Measurements from ENCODE around the gene ESRP2. TPM values are rescaled to one million over a fixed set of nuclear protein-coding genes. Genes with fewer than 3 reads are reported as not detected.

The ESRP2 gene
- total RNA-seq, 4 donors from 2014 or later, result 61.3 to 87.5 (median 77.2) TPM

DNA sequence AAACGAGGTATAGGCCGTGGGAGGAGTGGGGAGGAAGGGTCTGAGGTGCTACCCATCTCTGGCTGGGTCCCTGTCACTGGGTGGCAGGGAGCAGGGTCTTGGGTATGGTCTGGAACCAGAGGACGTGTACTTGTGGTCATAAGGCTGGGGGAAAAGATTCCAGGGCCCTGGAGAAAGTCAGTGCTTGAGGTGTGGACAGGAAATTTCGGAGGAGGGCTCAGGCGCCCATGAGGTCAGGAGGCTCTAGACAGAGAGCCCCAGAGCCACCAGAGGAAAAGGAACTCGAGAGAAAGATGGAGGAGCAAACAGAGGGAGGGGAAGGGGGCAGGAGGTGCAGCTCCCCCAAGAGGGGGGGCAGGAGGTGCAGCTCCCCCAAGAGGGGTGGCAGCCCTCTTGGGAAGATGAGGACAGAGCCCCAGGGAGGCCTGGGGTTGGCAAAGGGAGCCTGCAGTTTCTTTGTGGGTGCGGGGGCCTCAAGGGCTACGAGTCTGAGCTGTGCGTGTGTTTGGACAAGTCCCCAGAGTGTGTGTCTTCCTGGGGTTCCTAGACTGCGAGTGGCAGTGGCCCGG lies 27.7 kb upstream of the ESRP2 start:
- WGBS, 2 donors (ENCODE audit: low coverage in 1 of 2), result 35 to 78% methylated on average over 5 to 11 of the region's 11 CpGs
- peaks cover 13 to 51% (median 33%) of the 10 kb centered on the region in 4 donors for H3K4me1 ChIP-seq
- in situ Hi-C loops (cut with MboI; ENCODE audit: low pct_ligation_motif_present in 1 of 4, low pct_unique_long_range_greater_than_20kb in 1 of 4, low sequenced_read_pairs in 3 of 4), result no loop called here

DNA sequence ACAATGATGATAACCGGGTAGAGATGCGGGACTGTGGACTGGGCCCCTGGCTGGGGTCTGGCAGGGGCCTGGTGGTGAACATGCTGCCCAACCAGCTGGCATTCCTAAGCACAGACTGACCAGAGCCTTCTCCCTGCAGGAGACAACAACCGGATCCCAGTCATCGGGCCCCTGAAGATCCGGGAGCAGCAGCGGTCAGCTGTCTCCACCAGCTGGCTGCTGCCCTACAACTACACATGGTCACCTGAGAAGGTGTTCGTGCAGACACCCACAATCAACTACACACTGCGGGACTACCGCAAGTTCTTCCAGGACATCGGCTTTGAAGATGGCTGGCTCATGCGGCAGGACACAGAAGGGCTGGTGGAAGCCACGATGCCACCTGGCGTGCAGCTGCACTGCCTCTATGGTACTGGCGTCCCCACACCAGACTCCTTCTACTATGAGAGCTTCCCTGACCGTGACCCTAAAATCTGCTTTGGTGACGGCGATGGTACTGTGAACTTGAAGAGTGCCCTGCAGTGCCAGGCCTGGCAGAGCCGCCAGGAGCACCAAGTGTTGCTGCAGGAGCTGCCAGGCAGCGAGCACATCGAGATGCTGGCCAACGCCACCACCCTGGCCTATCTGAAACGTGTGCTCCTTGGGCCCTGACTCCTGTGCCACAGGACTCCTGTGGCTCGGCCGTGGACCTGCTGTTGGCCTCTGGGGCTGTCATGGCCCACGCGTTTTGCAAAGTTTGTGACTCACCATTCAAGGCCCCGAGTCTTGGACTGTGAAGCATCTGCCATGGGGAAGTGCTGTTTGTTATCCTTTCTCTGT lies 23.3 kb upstream of the ESRP2 start:
- Histone ChIP-seq H3K4me3 (no peak overlapping the region), H3K27me3 (no peaks in the 10 kb centered on the region), H3K4me1 (peaks cover 9 to 38% (median 25%) of the 10 kb centered on the region in 4 donors), H3K27ac (peak overlapping the region; percentile 84 to 88 (median 88)), H3K9me3 (no peaks in the 10 kb centered on the region), H3K36me3 (peaks cover 0 to 23% (median 5%) of the 10 kb centered on the region in 4 donors)
- DNase-seq, result no peak
- TF ChIP-seq CTCF (IDR thresholded peaks at IDR 0.05), result no peak
- no peak for TF ChIP-seq EP300 (IDR thresholded peaks at IDR 0.05; ENCODE audit: low read depth)
- TF ChIP-seq POLR2A (IDR thresholded peaks at IDR 0.05), result no peak
- TF ChIP-seq POLR2AphosphoS5 (IDR thresholded peaks at IDR 0.05), result no peak
- in situ Hi-C loops (cut with MboI; ENCODE audit: low pct_ligation_motif_present in 1 of 4, low pct_unique_long_range_greater_than_20kb in 1 of 4, low sequenced_read_pairs in 3 of 4) (loop anchor here in 3 of 4 donors (5.0 to 10.0 kb wide), 2 partner anchors 66 to 73 kb away; no protein-coding TSS in a partner anchor), intact Hi-C loops (cut with DNase I; ENCODE audit: low total_unique reads) (no loop called here)
- WGBS, 2 donors (ENCODE audit: low coverage in 1 of 2), result 92 to 95% methylated on average over 2 to 21 of the region's 27 CpGs

More for the DNA sequence above, 27.7 kb upstream of the ESRP2 start:
- Histone ChIP-seq H3K9me3 (no peaks in the 10 kb centered on the region), H3K36me3 (peaks cover 0 to 12% (median 0%) of the 10 kb centered on the region in 4 donors), H3K4me3 (peak overlapping the region; percentile 38 to 84 (median 74)), H3K27me3 (no peaks in the 10 kb centered on the region), H3K27ac (peak overlapping the region; percentile 94 to 98 (median 97))
- TF ChIP-seq POLR2AphosphoS5 (IDR thresholded peaks at IDR 0.05) (no peak), CTCF (IDR thresholded peaks at IDR 0.05) (no peak), POLR2A (IDR thresholded peaks at IDR 0.05) (no peak), EP300 (IDR thresholded peaks at IDR 0.05; ENCODE audit: low read depth) (no peak)
- DNase-seq, result no peak
- intact Hi-C loops (cut with DNase I; ENCODE audit: low total_unique reads), result loop anchor here (1.0 kb wide), 1 partner anchor 66 kb away; no protein-coding TSS in a partner anchor

DNA sequence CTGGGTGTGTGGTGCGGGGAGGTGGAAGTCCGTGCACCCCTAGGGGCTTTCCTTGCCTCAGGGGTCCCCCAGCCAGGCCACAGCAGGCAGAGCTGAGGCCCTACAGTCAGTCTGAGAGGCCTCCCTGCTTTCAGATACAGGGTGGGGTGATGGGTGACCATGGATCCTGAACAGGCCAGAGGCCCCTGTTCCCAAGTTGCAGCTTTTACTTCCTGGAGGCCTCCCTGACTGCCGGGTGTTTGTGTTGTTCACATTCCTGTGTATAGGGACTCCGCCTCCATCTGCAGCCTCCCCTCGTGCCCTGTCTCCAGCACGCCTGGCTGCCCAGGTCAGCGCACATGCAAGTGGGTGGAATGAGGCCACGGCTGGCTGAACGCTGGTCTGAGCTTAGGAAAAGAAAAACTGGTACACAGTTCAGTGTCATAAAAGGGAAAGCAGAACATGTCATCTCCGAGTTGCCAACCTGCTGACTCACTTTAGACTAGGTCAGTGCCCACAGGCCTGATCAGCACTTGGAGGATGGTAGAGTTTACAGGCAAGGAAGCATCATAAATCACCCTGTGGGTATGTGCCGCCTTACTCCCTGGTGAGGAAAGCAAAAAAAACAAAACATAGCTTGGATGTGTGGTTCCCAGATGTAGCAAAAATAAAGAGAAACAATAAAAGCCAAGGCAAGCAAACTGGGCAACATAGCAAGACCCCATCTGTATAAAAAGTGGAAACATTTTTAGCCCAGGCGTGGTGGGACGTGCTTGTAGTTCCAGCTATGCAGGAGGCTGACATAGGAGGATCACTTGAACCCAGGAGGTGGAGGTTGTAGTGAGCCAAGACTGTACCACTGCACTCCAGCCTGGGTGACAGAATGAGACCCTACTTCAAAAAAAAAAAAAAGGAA lies 22.2 kb upstream of the ESRP2 start:
- DNase-seq, result peak; percentile 66

More for the DNA sequence above, 22.2 kb upstream of the ESRP2 start:
- H3K27ac ChIP-seq, result peak overlapping the region; percentile 84 to 88 (median 88)
- TF ChIP-seq CTCF (IDR thresholded peaks at IDR 0.05), result no peak
- TF ChIP-seq EP300 (IDR thresholded peaks at IDR 0.05; ENCODE audit: low read depth), result peak; percentile 10
- no peak for TF ChIP-seq POLR2A (IDR thresholded peaks at IDR 0.05)
- peak in 2 of 3 donors; percentile 40 to 54 for TF ChIP-seq POLR2AphosphoS5 (IDR thresholded peaks at IDR 0.05)
- intact Hi-C loops (cut with DNase I; ENCODE audit: low total_unique reads) (no loop called here), in situ Hi-C loops (cut with MboI; ENCODE audit: low pct_ligation_motif_present in 1 of 4, low pct_unique_long_range_greater_than_20kb in 1 of 4, low sequenced_read_pairs in 3 of 4) (loop anchor here in 3 of 4 donors (5.0 to 10.0 kb wide), 2 partner anchors 67 to 74 kb away; no protein-coding TSS in a partner anchor)
- peaks cover 9 to 30% (median 19%) of the 10 kb centered on the region in 4 donors for H3K4me1 ChIP-seq
- no peak overlapping the region for H3K4me3 ChIP-seq
- no peaks in the 10 kb centered on the region for H3K9me3 ChIP-seq
- H3K27me3 ChIP-seq, result no peaks in the 10 kb centered on the region
- peaks cover 0 to 23% (median 5%) of the 10 kb centered on the region in 4 donors for H3K36me3 ChIP-seq
- WGBS, 2 donors (ENCODE audit: low coverage in 1 of 2), result 50 to 71% methylated on average over 3 to 13 of the region's 13 CpGs
